Natural killer cell treated with Interleukin-12 subunit alpha and Interleukin-12 subunit beta and Interleukin-15 and Interleukin-18, amount 100 ng/mL, for 72 hours (primary cell): ENCODE data around the gene GJB5. TPM values are rescaled to one million over a fixed set of nuclear protein-coding genes. Genes with fewer than 3 reads are reported as not detected.

Experiments
- ATAC-seq, 2 donors: fragments of 150-1000 bp; cut with Tn5 transposase in 1 of 2; sonication (Bioruptor Pico), chemical (Tn5 transposase) in 1 of 2; 2 replicates each; pipeline ENCODE4 v1.10.0; 2021
- DNase-seq: peaks from one replicate; pipeline ENCODE4 v3.0.0; 2022; ENCODE audit warnings: low spot score
- H3K27ac Mint-ChIP-seq, 2 donors: 1 replicate in 1 of 2; 2 replicates in 1 of 2; pipeline ENCODE4 v1.8.0; 2022; ENCODE audit warnings: mixed read lengths in 2 of 2, mild to moderate bottlenecking in 1 of 2, moderate library complexity in 1 of 2
- H3K27me3 Mint-ChIP-seq, 2 donors: 1 replicate in 1 of 2; 2 replicates in 1 of 2; pipeline ENCODE4 v1.8.0; 2022; ENCODE audit warnings: mixed read lengths in 2 of 2
- H3K36me3 Mint-ChIP-seq: one replicate; pipeline ENCODE4 v1.8.0; 2022; ENCODE audit warnings: mixed read lengths
- H3K4me1 Mint-ChIP-seq, 2 donors: 1 replicate in 1 of 2; 2 replicates in 1 of 2; pipeline ENCODE4 v1.8.0; 2022; ENCODE audit warnings: low read depth in 2 of 2, mixed read lengths in 2 of 2, mild to moderate bottlenecking in 1 of 2
- H3K4me3 Mint-ChIP-seq: one replicate; pipeline ENCODE4 v1.8.0; 2022; ENCODE audit warnings: mixed read lengths
- H3K9me3 Mint-ChIP-seq: 2 replicates; pipeline ENCODE4 v1.8.0; 2022; ENCODE audit warnings: mixed read lengths
- total RNA-seq, 2 donors: library from RNA; stranded (reverse); gene quantifications; one replicate each; pipeline ENCODE4 v1.2.3, GENCODE V29; 2022

The GJB5 gene
- total RNA-seq, 2 donors from 2014 or later, result not detected

DNA sequence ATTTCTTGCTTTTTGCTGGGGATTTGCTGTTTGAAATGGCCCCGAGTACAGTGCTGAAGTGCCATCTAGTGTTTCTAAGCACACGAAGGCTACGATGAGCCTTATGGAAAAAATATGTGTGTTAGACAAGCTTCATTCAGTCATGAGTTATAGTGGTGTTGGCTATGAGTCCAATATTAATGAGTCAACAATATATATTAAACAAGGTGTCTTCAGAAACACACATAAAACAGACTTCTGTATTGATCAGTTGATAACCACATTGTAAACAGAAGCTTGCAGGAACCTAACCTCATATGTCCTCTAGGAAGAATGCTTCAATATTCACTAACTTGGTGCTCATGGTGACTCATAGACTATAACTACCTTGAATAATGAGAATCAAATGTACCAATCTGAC lies 1.7 kb upstream of the GJB5 start:
- ATAC-seq, result no peak

GRCh38 chr1:34755961-34756360 lies 1.1 kb downstream of the GJB5 start:
- H3K36me3 Mint-ChIP-seq, result no peaks in the 10 kb centered on the region
- H3K27me3 Mint-ChIP-seq, result peaks cover 3 to 8% of the 10 kb centered on the region in 2 donors
- DNase-seq, result no peak
- no peak overlapping the region for H3K4me3 Mint-ChIP-seq
- no peak overlapping the region for H3K27ac Mint-ChIP-seq
- H3K9me3 Mint-ChIP-seq, result no peaks in the 10 kb centered on the region
- H3K4me1 Mint-ChIP-seq, result no peaks in the 10 kb centered on the region
- no peak for ATAC-seq

More for the DNA sequence above, 1.7 kb upstream of the GJB5 start:
- Mint-ChIP-seq H3K27ac (no peak overlapping the region), H3K4me1 (no peaks in the 10 kb centered on the region), H3K9me3 (no peaks in the 10 kb centered on the region), H3K4me3 (no peak overlapping the region), H3K27me3 (peaks cover 4 to 12% of the 10 kb centered on the region in 2 donors), H3K36me3 (no peaks in the 10 kb centered on the region)
- DNase-seq, result no peak

DNA sequence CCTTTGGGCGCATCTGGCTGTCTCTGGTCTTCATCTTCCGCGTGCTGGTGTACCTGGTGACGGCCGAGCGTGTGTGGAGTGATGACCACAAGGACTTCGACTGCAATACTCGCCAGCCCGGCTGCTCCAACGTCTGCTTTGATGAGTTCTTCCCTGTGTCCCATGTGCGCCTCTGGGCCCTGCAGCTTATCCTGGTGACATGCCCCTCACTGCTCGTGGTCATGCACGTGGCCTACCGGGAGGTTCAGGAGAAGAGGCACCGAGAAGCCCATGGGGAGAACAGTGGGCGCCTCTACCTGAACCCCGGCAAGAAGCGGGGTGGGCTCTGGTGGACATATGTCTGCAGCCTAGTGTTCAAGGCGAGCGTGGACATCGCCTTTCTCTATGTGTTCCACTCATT lies 2.5 kb downstream of the GJB5 start:
- no peaks in the 10 kb centered on the region for H3K36me3 Mint-ChIP-seq
- no peaks in the 10 kb centered on the region for H3K9me3 Mint-ChIP-seq
- ATAC-seq (no peak), DNase-seq (no peak)
- peaks cover 3 to 8% of the 10 kb centered on the region in 2 donors for H3K27me3 Mint-ChIP-seq
- H3K4me1 Mint-ChIP-seq, result no peaks in the 10 kb centered on the region
- no peak overlapping the region for H3K27ac Mint-ChIP-seq
- no peak overlapping the region for H3K4me3 Mint-ChIP-seq

- no peaks in the 10 kb centered on the region for H3K4me1 Mint-ChIP-seq
Measured at GRCh38 chr1:34758751-34759150, 3.9 kb downstream of the GJB5 start.

GRCh38 chr1:34759503-34760357 lies 4.9 kb downstream of the GJB5 start, which contains the start of gene GJB4:
GJB4 (plus strand) TSS chr1:34759740; CDS start chr1:34761255, 1,515 bp downstream.
- peaks cover 10 to 11% of the 10 kb centered on the region in 2 donors for H3K27me3 Mint-ChIP-seq
- no peaks in the 10 kb centered on the region for H3K4me1 Mint-ChIP-seq
- no peak within 1 kb of the TSS for H3K27ac Mint-ChIP-seq
- no peaks in the 10 kb centered on the region for H3K9me3 Mint-ChIP-seq
- no peaks in the 10 kb centered on the region for H3K36me3 Mint-ChIP-seq
- no peak for DNase-seq
- no peak within 1 kb of the TSS for H3K4me3 Mint-ChIP-seq
- ATAC-seq, result peak in 1 of 2 donors; percentile 16

More at GRCh38 chr1:34758751-34759150, 3.9 kb downstream of the GJB5 start:
- Mint-ChIP-seq H3K27me3 (peaks cover 11 to 14% of the 10 kb centered on the region in 2 donors), H3K36me3 (no peaks in the 10 kb centered on the region), H3K4me3 (no peak overlapping the region), H3K27ac (no peak overlapping the region), H3K9me3 (no peaks in the 10 kb centered on the region)
- DNase-seq (no peak), ATAC-seq (no peak)

DNA sequence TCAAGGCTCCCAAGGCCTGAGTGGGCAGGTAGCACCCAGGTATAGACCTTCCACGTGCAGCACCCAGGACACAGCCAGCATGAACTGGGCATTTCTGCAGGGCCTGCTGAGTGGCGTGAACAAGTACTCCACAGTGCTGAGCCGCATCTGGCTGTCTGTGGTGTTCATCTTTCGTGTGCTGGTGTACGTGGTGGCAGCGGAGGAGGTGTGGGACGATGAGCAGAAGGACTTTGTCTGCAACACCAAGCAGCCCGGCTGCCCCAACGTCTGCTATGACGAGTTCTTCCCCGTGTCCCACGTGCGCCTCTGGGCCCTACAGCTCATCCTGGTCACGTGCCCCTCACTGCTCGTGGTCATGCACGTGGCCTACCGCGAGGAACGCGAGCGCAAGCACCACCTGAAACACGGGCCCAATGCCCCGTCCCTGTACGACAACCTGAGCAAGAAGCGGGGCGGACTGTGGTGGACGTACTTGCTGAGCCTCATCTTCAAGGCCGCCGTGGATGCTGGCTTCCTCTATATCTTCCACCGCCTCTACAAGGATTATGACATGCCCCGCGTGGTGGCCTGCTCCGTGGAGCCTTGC lies 6.4 kb downstream of the GJB5 start:
- H3K9me3 Mint-ChIP-seq, result no peaks in the 10 kb centered on the region
- no peaks in the 10 kb centered on the region for H3K36me3 Mint-ChIP-seq
- H3K4me1 Mint-ChIP-seq, result no peaks in the 10 kb centered on the region
- DNase-seq (no peak), ATAC-seq (no peak)
- no peak overlapping the region for H3K4me3 Mint-ChIP-seq
- H3K27ac Mint-ChIP-seq, result no peak overlapping the region
- H3K27me3 Mint-ChIP-seq, result peaks cover 10 to 11% of the 10 kb centered on the region in 2 donors

GRCh38 chr1:34761776-34762307 lies 7.0 kb downstream of the GJB5 start:
- Mint-ChIP-seq H3K4me1 (no peaks in the 10 kb centered on the region), H3K9me3 (no peaks in the 10 kb centered on the region), H3K36me3 (no peaks in the 10 kb centered on the region), H3K4me3 (no peak overlapping the region), H3K27ac (no peak overlapping the region), H3K27me3 (peaks cover 10 to 11% of the 10 kb centered on the region in 2 donors)
- ATAC-seq (no peak), DNase-seq (no peak)

- no peaks in the 10 kb centered on the region for H3K4me1 Mint-ChIP-seq
- no peaks in the 10 kb centered on the region for H3K9me3 Mint-ChIP-seq
- peaks cover 10 to 11% of the 10 kb centered on the region in 2 donors for H3K27me3 Mint-ChIP-seq
- no peak overlapping the region for H3K27ac Mint-ChIP-seq
- no peaks in the 10 kb centered on the region for H3K36me3 Mint-ChIP-seq
- no peak for DNase-seq
- ATAC-seq, result no peak
- H3K4me3 Mint-ChIP-seq, result no peak overlapping the region
Measured at GRCh38 chr1:34762474-34763141, 7.8 kb downstream of the GJB5 start.

GRCh38 chr1:34763142-34763781 lies 8.4 kb downstream of the GJB5 start:
- H3K27ac Mint-ChIP-seq, result peak overlapping the region in 1 of 2 donors; percentile 6
- no peak overlapping the region for H3K4me3 Mint-ChIP-seq
- no peak for DNase-seq
- no peaks in the 10 kb centered on the region for H3K36me3 Mint-ChIP-seq
- H3K9me3 Mint-ChIP-seq, result no peaks in the 10 kb centered on the region
- ATAC-seq, result no peak
- H3K4me1 Mint-ChIP-seq, result no peaks in the 10 kb centered on the region
- H3K27me3 Mint-ChIP-seq, result peaks cover 10 to 11% of the 10 kb centered on the region in 2 donors

- Mint-ChIP-seq H3K4me1 (no peaks in the 10 kb centered on the region), H3K9me3 (no peaks in the 10 kb centered on the region), H3K36me3 (no peaks in the 10 kb centered on the region), H3K4me3 (no peak overlapping the region), H3K27ac (no peak overlapping the region), H3K27me3 (peaks cover 0 to 3% of the 10 kb centered on the region in 2 donors)
- ATAC-seq (no peak), DNase-seq (no peak)
Measured at GRCh38 chr1:34768856-34769255, 14.0 kb downstream of the GJB5 start.

- peaks cover 0 to 3% of the 10 kb centered on the region in 2 donors for H3K27me3 Mint-ChIP-seq
- no peak for DNase-seq
- H3K9me3 Mint-ChIP-seq, result no peaks in the 10 kb centered on the region
- H3K4me3 Mint-ChIP-seq, result no peak overlapping the region
- no peaks in the 10 kb centered on the region for H3K36me3 Mint-ChIP-seq
- ATAC-seq, result no peak
- H3K4me1 Mint-ChIP-seq, result no peaks in the 10 kb centered on the region
- no peak overlapping the region for H3K27ac Mint-ChIP-seq
Measured at GRCh38 chr1:34770891-34771504, 16.2 kb downstream of the GJB5 start.

DNA sequence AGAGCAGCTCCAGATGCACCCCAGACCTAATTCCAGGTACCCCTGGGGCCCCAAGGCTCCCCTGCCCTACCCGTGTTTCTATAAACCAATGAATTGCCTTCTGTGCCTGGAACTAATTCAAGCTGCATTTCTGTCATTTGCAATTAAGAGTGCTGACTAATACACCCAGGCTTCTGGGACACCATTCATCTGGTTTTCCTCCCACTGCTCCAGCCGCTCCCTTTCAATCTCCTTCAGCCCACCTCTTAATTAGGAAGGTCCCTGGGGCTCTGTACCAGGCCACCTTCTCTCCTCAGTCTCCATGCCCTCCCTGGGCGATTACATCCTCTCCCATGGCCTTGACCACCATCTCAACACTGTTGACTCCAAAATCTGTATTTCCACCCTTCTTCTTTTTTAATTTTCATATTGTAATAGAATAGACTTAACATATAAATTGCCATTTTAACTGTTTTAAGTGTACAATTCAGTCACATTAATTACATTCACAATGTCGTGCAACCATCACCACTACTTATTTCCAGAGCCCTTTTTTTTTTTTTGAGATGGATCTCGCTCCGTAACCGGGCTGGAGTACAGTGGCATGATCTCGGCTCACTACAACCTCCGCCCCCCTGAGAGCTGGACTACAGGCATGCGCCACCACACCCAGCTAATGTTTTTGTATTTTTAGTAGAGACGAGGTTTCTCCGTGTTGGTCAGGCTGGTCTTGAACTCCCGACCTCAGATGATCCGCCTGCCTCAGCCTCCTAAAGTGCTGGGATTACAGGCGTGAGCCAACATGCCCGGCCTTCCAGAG lies 16.9 kb downstream of the GJB5 start:
- no peak overlapping the region for H3K27ac Mint-ChIP-seq
- no peaks in the 10 kb centered on the region for H3K36me3 Mint-ChIP-seq
- H3K9me3 Mint-ChIP-seq, result no peaks in the 10 kb centered on the region
- DNase-seq, result no peak
- peaks cover 0 to 3% of the 10 kb centered on the region in 2 donors for H3K27me3 Mint-ChIP-seq
- H3K4me3 Mint-ChIP-seq, result no peak overlapping the region
- ATAC-seq, result no peak
- no peaks in the 10 kb centered on the region for H3K4me1 Mint-ChIP-seq
